Measurements from ENCODE around the gene EVI5L.

DNA sequence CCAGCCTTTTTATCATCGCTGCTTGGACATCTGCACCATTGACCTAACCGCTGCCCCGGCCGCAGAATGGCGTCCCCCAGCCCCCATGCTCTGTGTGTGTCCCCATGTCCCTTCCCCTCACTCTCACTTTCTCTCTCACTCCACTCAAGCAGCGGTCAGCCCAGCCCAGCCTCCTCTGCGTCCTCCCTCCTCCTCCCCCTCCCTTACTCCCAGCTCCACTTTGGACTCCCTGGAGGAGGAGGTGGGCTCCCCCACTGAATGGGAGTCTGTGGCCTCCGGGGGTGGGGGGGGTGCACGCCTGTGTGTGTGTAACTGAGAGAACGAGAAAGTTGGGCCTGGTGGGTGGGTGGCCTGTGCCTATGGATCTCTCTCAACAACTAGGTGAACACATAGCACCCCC is 75.8 kb downstream of the EVI5L start:
- TF ChIP-seq, protein P1, sequence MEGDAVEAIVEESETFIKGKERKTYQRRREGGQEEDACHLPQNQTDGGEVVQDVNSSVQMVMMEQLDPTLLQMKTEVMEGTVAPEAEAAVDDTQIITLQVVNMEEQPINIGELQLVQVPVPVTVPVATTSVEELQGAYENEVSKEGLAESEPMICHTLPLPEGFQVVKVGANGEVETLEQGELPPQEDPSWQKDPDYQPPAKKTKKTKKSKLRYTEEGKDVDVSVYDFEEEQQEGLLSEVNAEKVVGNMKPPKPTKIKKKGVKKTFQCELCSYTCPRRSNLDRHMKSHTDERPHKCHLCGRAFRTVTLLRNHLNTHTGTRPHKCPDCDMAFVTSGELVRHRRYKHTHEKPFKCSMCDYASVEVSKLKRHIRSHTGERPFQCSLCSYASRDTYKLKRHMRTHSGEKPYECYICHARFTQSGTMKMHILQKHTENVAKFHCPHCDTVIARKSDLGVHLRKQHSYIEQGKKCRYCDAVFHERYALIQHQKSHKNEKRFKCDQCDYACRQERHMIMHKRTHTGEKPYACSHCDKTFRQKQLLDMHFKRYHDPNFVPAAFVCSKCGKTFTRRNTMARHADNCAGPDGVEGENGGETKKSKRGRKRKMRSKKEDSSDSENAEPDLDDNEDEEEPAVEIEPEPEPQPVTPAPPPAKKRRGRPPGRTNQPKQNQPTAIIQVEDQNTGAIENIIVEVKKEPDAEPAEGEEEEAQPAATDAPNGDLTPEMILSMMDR (conservative IDR thresholded peaks at IDR 0.05; ENCODE audit: low read depth, low read length) = no peak
- TF ChIP-seq EZH2phosphoT487 (IDR thresholded peaks at IDR 0.05; ENCODE audit: borderline replicate concordance, low read length) = no peak
- TF ChIP-seq EZH2 (IDR thresholded peaks at IDR 0.05; ENCODE audit: low read length, unreplicated experiment) = no peak
